GM23248 (cell line): ENCODE data around the gene TECPR2.

ENCODE experiments used
- EZH2 ChIP-seq: fragments of 200-600 bp; sonication (generic); IDR thresholded peaks from 2 replicates; pipeline ENCODE4 v1.6.1; 2018; ENCODE audit warnings: antibody characterized with exemption, mild to moderate bottlenecking; ENCODE audit not compliant: insufficient read depth, poor library complexity, severe bottlenecking
- EZH2phosphoT487 ChIP-seq: fragments of 200-600 bp; sonication (generic); IDR thresholded peaks from 2 replicates; pipeline ENCODE4 v1.6.1; 2018; ENCODE audit warnings: antibody characterized with exemption, moderate library complexity, mild to moderate bottlenecking, low read depth; ENCODE audit not compliant: insufficient read depth

DNA sequence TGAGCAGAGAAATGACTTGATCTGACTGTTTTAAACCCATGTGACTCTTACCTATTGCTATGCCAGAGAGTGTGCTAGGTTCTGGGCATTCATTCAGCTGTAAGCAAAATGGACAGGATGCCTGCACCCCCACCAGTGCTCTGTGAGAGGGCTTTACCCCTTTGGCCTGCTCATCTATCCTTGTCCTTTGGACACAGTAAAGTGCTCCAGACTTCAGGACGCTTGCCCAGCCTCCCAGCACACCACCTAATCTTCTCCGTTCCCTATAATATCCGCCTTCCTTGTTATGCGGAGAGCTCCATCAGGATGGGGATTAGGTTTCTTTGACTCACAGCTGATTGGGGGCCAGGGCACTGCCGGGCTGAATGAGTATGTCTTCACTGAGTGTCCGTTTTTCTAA is 47.6 kb upstream of the TECPR2 start:
- TF ChIP-seq EZH2 (no peak), EZH2phosphoT487 (no peak)
